H1 (cell line): Measurements from ENCODE around the gene ASB11.
A peak's percentile ranks its signal among the peaks of the same experiment; 100 is the strongest.

ENCODE experiments used
- CEBPB ChIP-seq: IDR thresholded peaks from 2 replicates; pipeline ENCODE4 v1.6.1; 2012; ENCODE audit warnings: low read depth, low read length
- CTCF ChIP-seq, 3 experiments: IDR thresholded peaks; 1 replicate in 2 of 3; 2 replicates in 1 of 3; pipeline versions ENCODE4 v1.5.1 to v1.6.1; 2011; ENCODE audit warnings: low read length in 3 of 3, mild to moderate bottlenecking in 3 of 3, inconsistent platforms in 2 of 3, low read depth in 1 of 3, moderate library complexity in 1 of 3; ENCODE audit not compliant: insufficient read depth in 1 of 3; ENCODE audit errors: control extremely low read depth in 1 of 3
- EP300 ChIP-seq, 2 experiments: IDR thresholded peaks; 1 replicate in 1 of 2; 2 replicates in 1 of 2; pipeline ENCODE4 v1.6.1; 2011 to 2012; ENCODE audit warnings: low read depth in 2 of 2, low read length in 2 of 2, mild to moderate bottlenecking in 2 of 2, borderline replicate concordance in 1 of 2, inconsistent platforms in 1 of 2, moderate library complexity in 1 of 2
- EZH2 ChIP-seq: fragments of 200-600 bp; sonication (generic); IDR thresholded peaks from 2 replicates; pipeline ENCODE4 v1.7.1; 2012; ENCODE audit warnings: low read depth, mild to moderate bottlenecking, moderate library complexity, low read length, inconsistent platforms; ENCODE audit not compliant: severe bottlenecking
- GABPA ChIP-seq: IDR thresholded peaks from 2 replicates; pipeline ENCODE4 v1.6.1; 2011; ENCODE audit warnings: mild to moderate bottlenecking, low read length, moderate library complexity, borderline replicate concordance; ENCODE audit not compliant: insufficient read depth
- POLR2A ChIP-seq, 2 experiments: IDR thresholded peaks; 1 replicate in 1 of 2; 2 replicates in 1 of 2; pipeline ENCODE4 v1.6.1; 2011; ENCODE audit warnings: low read depth in 2 of 2, low read length in 2 of 2, mild to moderate bottlenecking in 2 of 2; ENCODE audit errors: control extremely low read depth in 1 of 2
- POLR2AphosphoS5 ChIP-seq: IDR thresholded peaks from 2 replicates; pipeline ENCODE4 v1.6.1; 2011; ENCODE audit warnings: low read depth, low read length
- SP4 ChIP-seq: IDR thresholded peaks from 2 replicates; pipeline ENCODE4 v1.6.1; 2012; ENCODE audit warnings: low read length, inconsistent platforms
- TAF1 ChIP-seq: IDR thresholded peaks from 2 replicates; pipeline ENCODE4 v1.6.1; 2011; ENCODE audit warnings: mild to moderate bottlenecking, low read depth, low read length
- ZNF274 ChIP-seq: IDR thresholded peaks from 2 replicates; pipeline ENCODE4 v1.7.0; 2012; ENCODE audit warnings: low read length, borderline replicate concordance; ENCODE audit errors: extremely low read depth

- TF ChIP-seq CTCF (IDR thresholded peaks at IDR 0.05; ENCODE audit: control extremely low read depth in 1 of 3, insufficient read depth in 1 of 3, low read depth in 1 of 3, low read length in 3 of 3) = peak in 2 of 3 experiments; percentile 50 to 55; a peak in 3 of 4 replicates
- TF ChIP-seq GABPA = no peak
- TF ChIP-seq POLR2AphosphoS5 = no peak
- TF ChIP-seq POLR2A (IDR thresholded peaks at IDR 0.05; ENCODE audit: control extremely low read depth in 1 of 2, low read depth in 2 of 2, low read length in 2 of 2) = no peak
- no peak for TF ChIP-seq TAF1
- no peak for TF ChIP-seq CEBPB
- no peak for TF ChIP-seq SP4
- no peak for TF ChIP-seq EZH2
- TF ChIP-seq EP300 (IDR thresholded peaks at IDR 0.05; ENCODE audit: borderline replicate concordance in 1 of 2, low read depth in 2 of 2, low read length in 2 of 2) = no peak
- TF ChIP-seq ZNF274 = no peak
These were observed 33.6 kb upstream of the ASB11 start for GRCh38 chrX:15349046-15349445.
